HT-29 (cell line): ENCODE results near the gene WTIP. TPM values are rescaled to one million over a fixed set of nuclear protein-coding genes. Genes with fewer than 3 reads are reported as not detected.
"Not testable (repeated sequence)": the region's sequence is repeated elsewhere in the genome, so short reads cannot be mapped to it uniquely, and the experiment has no call there.

Source experiments
- DNase-seq: peaks from one replicate; pipeline ENCODE4 v3.0.0-alpha.2; 2015; ENCODE audit warnings: low spot score
- total RNA-seq: library from RNA; depleted of rRNA; stranded (reverse); fragments of >200 nt; shearing (Covaris generic); gene quantifications from 2 replicates; pipeline ENCODE4 v1.2.3, GENCODE V29; 2014

WTIP gene
- total RNA-seq, 1 experiment from 2014 or later = 2.1 TPM

- no peak for DNase-seq
Observed at GRCh38 chr19:34503531-34504272, 22.1 kb downstream of the WTIP start.

- DNase-seq = no peak
Observed at GRCh38 chr19:34504273-34504808, 22.8 kb downstream of the WTIP start.

GRCh38 chr19:34504809-34505291 lies 23.3 kb downstream of the WTIP start:
- no peak for DNase-seq

GRCh38 chr19:34505321-34506025 lies 23.9 kb downstream of the WTIP start:
- no peak for DNase-seq

GRCh38 chr19:34506026-34506370 lies 24.4 kb downstream of the WTIP start:
- no peak for DNase-seq

GRCh38 chr19:34507414-34508067 lies 26.0 kb downstream of the WTIP start:
- no peak for DNase-seq

- no peak for DNase-seq
Observed at GRCh38 chr19:34508540-34508939, 27.0 kb downstream of the WTIP start.

GRCh38 chr19:34510904-34511303 lies 29.3 kb downstream of the WTIP start:
- not testable (repeated sequence) for DNase-seq

- DNase-seq = no peak
Observed at GRCh38 chr19:34512254-34512822, 30.8 kb downstream of the WTIP start.

GRCh38 chr19:34513767-34514166 lies 32.2 kb downstream of the WTIP start:
- DNase-seq = no peak

GRCh38 chr19:34519602-34520001 lies 38.0 kb downstream of the WTIP start:
- DNase-seq = no peak

GRCh38 chr19:34523408-34523807 lies 41.9 kb downstream of the WTIP start:
- no peak for DNase-seq

- DNase-seq = no peak
Observed at GRCh38 chr19:34525001-34525400, 43.4 kb downstream of the WTIP start.

- no peak for DNase-seq
Observed at GRCh38 chr19:34534206-34534605, 52.6 kb downstream of the WTIP start.

- no peak for DNase-seq
Observed at GRCh38 chr19:34539396-34539795, 57.8 kb downstream of the WTIP start.

GRCh38 chr19:34540811-34541557 lies 59.4 kb downstream of the WTIP start:
- DNase-seq = no peak

- DNase-seq = no peak
Observed at GRCh38 chr19:34549833-34550232, 68.3 kb downstream of the WTIP start.

- DNase-seq = peak; percentile 50
Observed at GRCh38 chr19:34555447-34555846, 73.9 kb downstream of the WTIP start.

- DNase-seq = peak; percentile 60
Observed at GRCh38 chr19:34556488-34556887, 74.9 kb downstream of the WTIP start.

- no peak for DNase-seq
Observed at GRCh38 chr19:34559045-34559444, 77.5 kb downstream of the WTIP start.

- peak; percentile 49 for DNase-seq
Observed at GRCh38 chr19:34560229-34560628, 78.7 kb downstream of the WTIP start.
